ENCODE results near the gene TBC1D3K. TPM values are rescaled to one million over a fixed set of nuclear protein-coding genes. Genes with fewer than 3 reads are reported as not detected.
"Not testable (repeated sequence)": the region's sequence is repeated elsewhere in the genome, so short reads cannot be mapped to it uniquely, and the experiment has no call there.

The TBC1D3K gene
- not detected for total RNA-seq

DNA sequence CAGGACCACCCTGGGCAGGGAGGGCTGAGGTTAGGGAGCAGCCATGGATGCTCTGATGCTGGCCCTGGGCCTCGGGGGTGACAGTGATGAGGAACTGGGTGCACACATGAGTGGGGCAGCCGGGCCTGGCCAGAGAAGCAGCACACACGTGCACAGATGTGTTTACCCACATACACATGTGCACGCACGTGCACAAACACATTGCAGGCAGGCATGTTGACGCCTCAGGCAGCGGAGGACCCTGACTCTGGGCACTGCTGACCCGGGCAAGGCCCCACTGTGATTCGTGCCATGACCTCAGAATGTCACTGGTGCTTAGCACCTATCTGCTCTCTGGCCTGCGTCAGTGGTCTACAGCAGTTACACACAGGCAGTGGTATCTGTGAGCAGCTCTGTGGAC is at the start of gene TBC1D3K:
Gene TBC1D3K, plus strand, starts transcription at position 301 of the 400 bp plus-strand sequence. CDS start 1,585 bp downstream, outside the sequence.
- TF ChIP-seq, protein P1, sequence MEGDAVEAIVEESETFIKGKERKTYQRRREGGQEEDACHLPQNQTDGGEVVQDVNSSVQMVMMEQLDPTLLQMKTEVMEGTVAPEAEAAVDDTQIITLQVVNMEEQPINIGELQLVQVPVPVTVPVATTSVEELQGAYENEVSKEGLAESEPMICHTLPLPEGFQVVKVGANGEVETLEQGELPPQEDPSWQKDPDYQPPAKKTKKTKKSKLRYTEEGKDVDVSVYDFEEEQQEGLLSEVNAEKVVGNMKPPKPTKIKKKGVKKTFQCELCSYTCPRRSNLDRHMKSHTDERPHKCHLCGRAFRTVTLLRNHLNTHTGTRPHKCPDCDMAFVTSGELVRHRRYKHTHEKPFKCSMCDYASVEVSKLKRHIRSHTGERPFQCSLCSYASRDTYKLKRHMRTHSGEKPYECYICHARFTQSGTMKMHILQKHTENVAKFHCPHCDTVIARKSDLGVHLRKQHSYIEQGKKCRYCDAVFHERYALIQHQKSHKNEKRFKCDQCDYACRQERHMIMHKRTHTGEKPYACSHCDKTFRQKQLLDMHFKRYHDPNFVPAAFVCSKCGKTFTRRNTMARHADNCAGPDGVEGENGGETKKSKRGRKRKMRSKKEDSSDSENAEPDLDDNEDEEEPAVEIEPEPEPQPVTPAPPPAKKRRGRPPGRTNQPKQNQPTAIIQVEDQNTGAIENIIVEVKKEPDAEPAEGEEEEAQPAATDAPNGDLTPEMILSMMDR (IDR thresholded peaks at IDR 0.05; ENCODE audit: low read depth): not testable (repeated sequence)

DNA sequence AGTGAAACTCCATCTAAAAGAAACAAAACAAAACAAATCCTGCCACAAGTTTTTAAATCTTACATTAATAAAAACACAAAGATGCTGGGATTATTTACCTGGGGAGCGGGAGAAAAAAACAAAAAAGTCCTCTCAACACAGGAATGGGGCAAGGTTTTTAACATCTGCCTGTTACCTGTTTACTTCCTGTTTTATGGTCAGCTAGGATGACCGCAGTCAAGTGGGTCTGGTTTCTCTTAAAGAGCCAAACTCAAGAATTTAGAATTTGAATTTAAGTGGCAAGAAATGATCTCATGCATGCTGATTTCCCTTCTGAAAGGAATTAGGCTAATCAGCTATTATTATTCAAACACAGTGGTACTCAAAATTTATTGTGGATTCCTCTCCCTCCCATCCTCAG is 39.7 kb upstream of the TBC1D3K start:
- TF ChIP-seq, protein P1 (IDR thresholded peaks at IDR 0.05; ENCODE audit: low read depth): no peak

DNA sequence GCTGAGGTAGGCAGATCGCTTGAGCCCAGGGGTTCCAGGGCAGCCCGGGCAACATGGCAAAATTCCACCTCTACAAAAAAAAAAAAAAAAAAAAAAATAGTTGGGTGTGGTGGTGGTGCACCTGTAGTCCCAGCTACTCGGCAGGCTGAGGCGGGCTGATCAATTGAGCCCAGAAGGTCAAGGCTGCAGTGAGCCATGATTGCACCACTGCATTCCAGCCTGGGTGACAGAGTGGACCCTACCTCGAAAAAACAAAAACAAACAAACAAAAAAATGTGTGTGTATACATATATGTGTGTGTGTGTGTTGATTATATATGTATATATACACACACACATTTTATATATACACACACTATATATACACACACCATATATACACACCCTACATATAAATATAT is 39.1 kb upstream of the TBC1D3K start:
- TF ChIP-seq, protein P1 (IDR thresholded peaks at IDR 0.05; ENCODE audit: low read depth): no peak

DNA sequence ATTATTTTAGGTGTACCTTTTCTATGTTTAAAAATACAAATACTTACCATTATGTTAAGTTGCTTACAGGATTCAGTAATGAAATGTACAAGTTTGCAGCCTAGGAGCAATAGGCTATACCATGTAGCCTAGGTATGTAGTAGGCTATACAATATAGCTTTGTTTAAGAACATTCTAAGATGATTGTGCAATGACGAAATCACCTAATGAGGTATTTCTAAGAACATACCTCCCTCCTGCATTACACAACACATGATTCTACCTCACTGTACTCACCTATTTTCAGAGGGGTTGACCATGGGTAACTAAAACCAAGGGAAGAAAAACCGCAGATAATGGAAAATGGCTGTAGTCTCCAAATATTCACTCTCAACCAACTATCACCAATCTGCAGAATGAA is 35.3 kb upstream of the TBC1D3K start:
- TF ChIP-seq, protein P1 (IDR thresholded peaks at IDR 0.05; ENCODE audit: low read depth): no peak

Small RNAs within 50 kb of the gene (small RNA-seq; reads per million reads assigned to genes)
- gene RF00001 (not detected), gene RNU6-489P (not detected)

Other genes starting within 250 kb of the TBC1D3K start
- not detected for gene HNF1B, start 179.4 kb upstream of the TBC1D3K start, total RNA-seq
- 10 to 100 TPM in 2 of 4 donors, 1 to 10 TPM in 2; 2.8 to 13.3 (median 9.8) TPM for gene TBC1D3L, start 64.6 kb downstream of the TBC1D3K start, total RNA-seq
- not detected for gene TBC1D3D, start 79.6 kb downstream of the TBC1D3K start, total RNA-seq
- not detected for gene TBC1D3C, start 144.2 kb downstream of the TBC1D3K start, total RNA-seq
- not detected for gene TBC1D3E, start 203.5 kb downstream of the TBC1D3K start, total RNA-seq